D721Med (cell line): ENCODE measurements around the gene TMEM141.

Source experiments
- DNase-seq: peaks from one replicate; pipeline ENCODE4 v3.0.0; 2011; ENCODE audit warnings: low spot score; ENCODE audit not compliant: insufficient read length
- FAIRE-seq: peaks from 2 replicates; lab custom pipeline; 2011; peaks lifted over from hg19 to GRCh38; lab: Jason Lieb, UNC
- CTCF ChIP-seq: IDR thresholded peaks from 2 replicates; pipeline ENCODE4 v1.5.1; 2012; ENCODE audit warnings: mild to moderate bottlenecking, control low read depth; ENCODE audit not compliant: insufficient read depth; ENCODE audit errors: missing control alignments

Gene TMEM141

GRCh38 chr9:136823136-136824046, 32.2 kb downstream of the TMEM141 start:
- FAIRE-seq, result no peak
- no peak for DNase-seq
- TF ChIP-seq CTCF, result no peak

DNA sequence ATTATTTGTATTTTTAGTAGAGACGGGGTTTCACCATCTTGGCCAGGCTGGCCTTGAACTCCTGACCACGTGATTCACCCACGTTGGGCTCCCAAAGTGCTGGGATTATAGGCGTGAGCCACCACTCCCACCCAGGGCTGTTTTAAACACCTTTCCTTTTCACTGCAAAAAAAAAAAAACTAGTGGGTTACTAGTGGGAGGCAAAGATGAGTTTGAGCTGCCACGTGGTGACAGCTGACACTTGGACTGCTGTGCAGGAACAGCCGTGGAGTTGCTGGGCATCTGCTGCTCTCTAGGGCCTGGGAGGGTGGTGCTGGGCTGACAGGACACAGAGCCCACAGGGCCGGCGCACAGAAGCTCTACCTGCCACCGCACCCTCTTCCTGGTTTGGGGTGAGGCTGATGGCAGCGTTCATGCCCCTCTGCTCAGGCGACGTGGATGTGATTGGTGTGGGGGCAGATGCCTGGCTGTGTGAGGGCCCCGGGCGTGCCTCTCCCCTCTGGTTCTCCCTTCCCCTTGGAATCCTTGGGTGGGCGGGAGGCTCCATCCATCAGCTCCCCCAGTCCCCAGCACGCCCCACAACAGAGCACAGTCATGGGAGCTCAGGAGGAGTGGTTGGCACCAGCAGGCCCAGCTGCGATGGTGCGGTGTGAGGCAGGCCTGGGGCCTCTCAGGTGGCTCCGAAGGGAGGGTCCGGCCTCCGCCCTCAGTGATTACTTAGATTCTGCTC, 33.5 kb downstream of the TMEM141 start:
- no peak for DNase-seq
- TF ChIP-seq CTCF, result no peak
- FAIRE-seq, result no peak

DNA sequence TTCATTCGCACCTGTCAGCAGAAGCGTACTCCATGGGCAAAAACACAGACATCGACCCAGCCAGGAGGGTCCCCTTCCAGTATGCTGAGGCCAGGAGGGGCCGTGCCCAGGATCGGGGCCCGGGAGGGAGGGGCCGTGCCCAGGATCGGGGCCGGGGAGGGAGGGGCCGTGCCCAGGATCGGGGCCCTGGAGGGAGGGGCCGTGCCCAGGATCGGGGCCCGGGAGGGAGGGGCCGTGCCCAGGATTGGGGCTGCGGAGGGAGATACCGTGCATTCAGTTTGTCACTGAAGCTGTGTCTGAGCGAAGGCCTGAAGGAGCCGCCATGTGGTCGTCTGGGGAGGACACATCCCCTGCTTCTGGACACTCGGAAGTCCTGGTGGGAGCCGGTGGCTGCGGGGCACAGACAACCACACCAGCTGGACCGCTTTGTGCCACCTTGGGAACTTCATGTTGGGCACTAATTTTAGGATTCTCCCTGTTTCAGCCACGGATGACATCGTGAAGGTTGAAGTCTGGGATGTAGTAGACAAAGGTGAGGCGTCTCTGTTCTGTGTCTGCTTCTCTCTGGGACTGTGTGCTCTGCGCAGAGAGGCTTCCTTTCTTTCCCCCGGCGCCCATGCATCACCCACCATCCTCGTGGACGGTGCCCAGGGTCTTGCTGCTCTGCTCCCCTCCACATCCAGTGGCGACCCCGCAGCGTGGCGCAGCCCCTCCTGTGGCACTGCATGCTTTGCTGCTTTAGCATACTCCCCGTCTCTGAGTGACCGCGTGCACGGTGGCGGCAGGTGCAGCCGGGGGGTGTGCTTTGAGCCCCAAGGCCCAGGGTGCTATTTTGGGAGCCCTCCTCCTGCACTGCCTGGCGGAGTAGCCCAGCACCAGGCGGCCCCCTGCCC, 34.4 kb downstream of the TMEM141 start:
- no peak for TF ChIP-seq CTCF
- FAIRE-seq, result no peak
- no peak for DNase-seq

DNA sequence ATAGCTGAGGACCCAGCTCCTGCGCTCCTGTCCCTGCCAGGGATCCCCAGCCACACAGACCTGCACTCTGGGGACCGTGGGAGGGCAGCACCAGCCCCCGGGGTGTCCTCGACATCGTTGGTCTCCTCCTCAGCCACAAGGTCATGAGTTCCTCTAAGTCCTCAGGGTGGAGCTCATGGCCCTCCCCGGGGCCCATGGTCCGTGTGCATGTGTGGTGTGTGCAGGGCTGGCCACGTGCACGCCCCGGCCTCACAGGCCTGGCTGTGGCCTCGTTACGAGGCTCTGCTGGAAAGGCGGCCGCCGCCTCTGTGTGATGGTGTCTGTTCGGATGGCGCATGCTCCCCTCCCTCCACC, 35.0 kb downstream of the TMEM141 start:
- DNase-seq (no peak), FAIRE-seq (no peak)
- no peak for TF ChIP-seq CTCF

DNA sequence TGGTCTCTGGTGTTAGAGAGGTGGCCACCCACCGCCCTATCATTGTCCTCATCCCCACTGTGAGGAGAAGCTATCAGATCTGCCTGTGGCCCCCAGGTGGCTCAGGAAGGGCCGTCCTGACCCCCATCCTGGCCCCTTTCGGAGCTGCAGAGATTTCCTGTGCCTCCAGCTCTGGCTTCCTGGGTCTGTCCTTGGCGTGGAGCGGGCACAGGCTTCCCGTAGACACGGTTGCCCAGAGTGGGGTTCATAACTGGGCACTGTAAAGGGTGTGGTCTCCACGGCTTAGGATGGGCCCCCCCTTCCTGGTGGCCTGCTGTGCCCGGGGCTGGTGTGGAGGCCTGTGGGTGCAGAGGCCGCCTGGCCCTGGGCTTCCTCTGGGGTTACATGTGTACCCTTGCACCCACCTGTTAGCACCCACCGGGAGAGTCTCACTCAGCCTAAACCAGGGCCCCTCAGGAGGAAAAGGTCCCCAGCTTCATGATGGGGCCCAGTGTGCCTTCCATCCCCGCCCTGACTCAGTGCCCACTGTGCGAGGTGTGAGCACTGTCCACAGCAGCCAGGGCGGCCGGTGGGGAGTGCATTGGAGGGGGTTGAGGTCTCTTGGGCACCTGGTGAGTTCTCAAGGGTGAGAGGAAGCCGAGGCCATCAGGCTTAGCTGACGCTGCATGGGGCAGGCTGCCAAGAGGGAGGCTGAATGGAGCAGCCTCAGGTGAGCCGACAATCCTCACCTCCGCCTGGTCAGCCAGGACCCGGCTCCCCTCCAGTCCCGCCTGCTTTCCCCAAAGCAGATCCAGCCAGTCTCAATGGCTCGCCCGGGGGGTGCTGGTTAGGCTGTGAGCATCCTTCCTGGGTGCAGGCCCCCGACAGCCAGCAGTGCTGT, 35.8 kb downstream of the TMEM141 start:
- no peak for FAIRE-seq
- TF ChIP-seq CTCF, result no peak
- no peak for DNase-seq

DNA sequence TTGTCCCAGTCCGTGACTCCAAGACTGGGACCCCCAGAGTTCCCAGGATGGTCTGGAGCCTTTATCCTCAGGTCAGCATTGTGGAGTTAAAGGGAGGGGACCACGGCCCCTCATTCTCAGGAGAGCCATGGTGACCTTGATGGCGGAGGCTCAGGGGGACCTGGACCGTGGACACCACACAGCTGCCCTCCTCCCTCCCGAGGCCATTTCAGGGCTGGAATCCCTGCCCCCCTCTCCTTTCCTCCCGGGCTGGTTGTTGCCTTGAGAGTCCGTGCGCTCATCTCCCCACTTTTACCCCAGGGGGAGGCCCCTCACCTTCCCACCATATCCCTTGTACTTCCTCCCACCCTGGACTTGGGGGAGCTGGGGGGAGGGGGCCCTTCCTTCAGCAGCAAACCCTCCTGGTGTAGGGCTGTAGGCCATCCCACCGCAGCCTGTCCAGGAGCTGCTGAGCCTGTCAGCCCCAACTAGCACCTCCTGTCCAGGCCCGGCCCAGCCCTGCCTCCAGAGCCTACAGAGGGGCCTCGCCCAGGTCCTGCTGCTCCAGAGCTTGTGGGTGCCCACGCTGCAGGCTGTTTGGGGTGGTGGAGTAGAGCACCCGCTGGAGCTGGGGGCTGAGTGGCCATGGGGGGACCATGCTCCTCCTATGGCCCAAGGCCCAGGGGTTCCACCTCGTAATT, 36.8 kb downstream of the TMEM141 start:
- TF ChIP-seq CTCF, result no peak
- FAIRE-seq (no peak), DNase-seq (no peak)
